Measurements from ENCODE around the gene TYMP. TPM values are rescaled to one million over a fixed set of nuclear protein-coding genes. Genes with fewer than 3 reads are reported as not detected.

TYMP gene
- total RNA-seq, 1 experiment from 2014 or later: 5.9 TPM

DNA sequence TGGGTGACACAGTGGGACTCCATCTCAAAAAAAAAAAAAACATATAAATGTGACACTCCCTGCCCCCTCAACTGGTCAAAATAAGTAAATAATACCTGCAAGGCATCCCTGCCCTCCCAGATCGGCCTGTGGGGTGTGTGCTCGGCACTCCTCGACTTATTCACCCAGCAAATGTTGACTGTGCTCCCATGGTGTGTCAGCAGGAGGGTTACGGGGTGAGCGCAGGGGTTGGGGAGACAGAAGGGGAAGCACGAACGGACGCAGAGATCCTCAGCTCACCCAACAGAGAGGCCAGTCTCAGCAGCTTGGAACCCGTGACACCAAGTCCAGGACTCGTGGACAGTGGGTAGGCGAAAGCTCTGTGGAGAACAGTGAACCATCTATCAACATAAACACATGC is 50.1 kb downstream of the TYMP start:
- Histone ChIP-seq H3K27me3 (ENCODE audit: insufficient read depth, low read depth) (no peaks in the 10 kb centered on the region), H3K4me1 (replicated peaks; ENCODE audit: insufficient read depth) (peaks cover 17% of the 10 kb centered on the region; the same call in 1 of the 2 replicates), H3K9me3 (ENCODE audit: insufficient read depth, low read depth) (no peaks in the 10 kb centered on the region), H3K36me3 (ENCODE audit: low read depth) (peaks cover 7% of the 10 kb centered on the region), H3K27ac (no peak overlapping the region), H3K4me3 (no peak overlapping the region), H3F3A (ENCODE audit: insufficient read depth, low read depth) (peaks cover 25% of the 10 kb centered on the region; the same call in 1 of the 2 replicates), H4K20me1 (ENCODE audit: insufficient read depth) (peaks cover 6% of the 10 kb centered on the region; the same call in 1 of the 2 replicates), H3K79me2 (ENCODE audit: low read depth) (no peaks in the 10 kb centered on the region), H3K4me2 (no peak overlapping the region), H3K9me2 (ENCODE audit: insufficient read depth) (no peaks in the 10 kb centered on the region), H2AFZ (no peak overlapping the region)
- ChIA-PET POLR2A (ENCODE audit: unreplicated experiment) (no interaction called here), CTCF (no interaction called here)
- TF ChIP-seq EZH2 (IDR thresholded peaks at IDR 0.05; ENCODE audit: low read depth): no peak
- TF ChIP-seq, protein P1, sequence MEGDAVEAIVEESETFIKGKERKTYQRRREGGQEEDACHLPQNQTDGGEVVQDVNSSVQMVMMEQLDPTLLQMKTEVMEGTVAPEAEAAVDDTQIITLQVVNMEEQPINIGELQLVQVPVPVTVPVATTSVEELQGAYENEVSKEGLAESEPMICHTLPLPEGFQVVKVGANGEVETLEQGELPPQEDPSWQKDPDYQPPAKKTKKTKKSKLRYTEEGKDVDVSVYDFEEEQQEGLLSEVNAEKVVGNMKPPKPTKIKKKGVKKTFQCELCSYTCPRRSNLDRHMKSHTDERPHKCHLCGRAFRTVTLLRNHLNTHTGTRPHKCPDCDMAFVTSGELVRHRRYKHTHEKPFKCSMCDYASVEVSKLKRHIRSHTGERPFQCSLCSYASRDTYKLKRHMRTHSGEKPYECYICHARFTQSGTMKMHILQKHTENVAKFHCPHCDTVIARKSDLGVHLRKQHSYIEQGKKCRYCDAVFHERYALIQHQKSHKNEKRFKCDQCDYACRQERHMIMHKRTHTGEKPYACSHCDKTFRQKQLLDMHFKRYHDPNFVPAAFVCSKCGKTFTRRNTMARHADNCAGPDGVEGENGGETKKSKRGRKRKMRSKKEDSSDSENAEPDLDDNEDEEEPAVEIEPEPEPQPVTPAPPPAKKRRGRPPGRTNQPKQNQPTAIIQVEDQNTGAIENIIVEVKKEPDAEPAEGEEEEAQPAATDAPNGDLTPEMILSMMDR (conservative IDR thresholded peaks at IDR 0.05): no peak
- DNase-seq: no peak
- intact Hi-C loops (cut with micrococcal nuclease; ENCODE audit: unreplicated experiment): no loop called here
- BruUV-seq (replicated peaks): no TSS peak

DNA sequence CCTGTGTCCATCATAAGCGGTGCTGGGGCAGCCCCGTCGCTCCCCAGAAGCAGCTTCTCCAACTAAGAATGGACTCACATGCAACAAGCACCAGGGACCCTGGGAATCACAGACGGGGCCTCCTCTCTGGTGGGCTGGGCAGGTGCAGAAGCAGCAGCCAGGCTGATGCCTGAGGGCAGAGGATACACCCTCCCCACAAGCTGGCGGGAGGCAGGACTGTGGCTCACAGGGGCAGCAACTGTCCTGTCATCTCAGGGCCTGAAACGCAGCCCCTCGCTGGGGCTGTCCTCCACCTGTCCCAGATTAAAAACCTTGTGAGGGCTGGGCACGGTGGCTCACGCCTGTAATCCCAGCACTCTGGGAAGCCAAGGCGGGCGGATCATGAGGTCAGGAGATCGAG is 51.9 kb downstream of the TYMP start:
- Histone ChIP-seq H3K27ac (no peak overlapping the region), H3K4me2 (no peak overlapping the region), H3F3A (ENCODE audit: insufficient read depth, low read depth) (peaks cover 16% of the 10 kb centered on the region; the same call in 1 of the 2 replicates), H3K4me3 (no peak overlapping the region), H3K27me3 (ENCODE audit: insufficient read depth, low read depth) (no peaks in the 10 kb centered on the region), H3K79me2 (ENCODE audit: low read depth) (peaks cover 17% of the 10 kb centered on the region), H3K4me1 (replicated peaks; ENCODE audit: insufficient read depth) (peaks cover 24% of the 10 kb centered on the region), H3K36me3 (ENCODE audit: low read depth) (peaks cover 2% of the 10 kb centered on the region), H4K20me1 (ENCODE audit: insufficient read depth) (peaks cover 14% of the 10 kb centered on the region), H3K9me2 (ENCODE audit: insufficient read depth) (no peaks in the 10 kb centered on the region), H3K9me3 (ENCODE audit: insufficient read depth, low read depth) (no peaks in the 10 kb centered on the region), H2AFZ (no peak overlapping the region)
- CTCF ChIA-PET: interaction anchor here (0.7 kb wide), 1 partner anchor 16 kb away, joined by 3 read pairs; no protein-coding TSS in a partner anchor
- no peak for DNase-seq
- no peak for TF ChIP-seq EZH2 (IDR thresholded peaks at IDR 0.05; ENCODE audit: low read depth)
- TF ChIP-seq, protein P1 (conservative IDR thresholded peaks at IDR 0.05): no peak
- intact Hi-C loops (cut with micrococcal nuclease; ENCODE audit: unreplicated experiment): no loop called here
- POLR2A ChIA-PET (ENCODE audit: unreplicated experiment): no interaction called here
- no TSS peak for BruUV-seq (replicated peaks)

DNA sequence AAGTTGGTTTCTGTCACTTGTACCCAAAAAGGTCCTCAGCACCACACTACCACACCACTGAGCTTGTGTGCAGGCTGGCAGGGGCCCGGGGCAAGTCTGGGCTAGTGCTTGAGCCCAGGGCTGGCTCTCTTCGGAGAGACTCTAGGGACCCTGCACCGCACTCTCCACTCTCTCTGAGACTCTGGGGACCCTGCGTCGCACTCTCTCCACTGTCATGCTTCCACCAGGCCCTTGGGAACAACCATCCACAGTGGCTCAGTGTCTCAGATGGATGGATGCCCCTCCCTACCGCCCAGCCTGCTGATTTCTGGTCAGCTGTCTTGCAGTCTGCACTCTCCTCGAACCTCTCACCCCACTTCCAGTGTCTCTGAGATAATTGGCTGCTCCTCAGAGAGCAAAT is 52.9 kb downstream of the TYMP start:
- Histone ChIP-seq H3K36me3 (ENCODE audit: low read depth) (no peaks in the 10 kb centered on the region), H2AFZ (no peak overlapping the region), H3K4me1 (replicated peaks; ENCODE audit: insufficient read depth) (peaks cover 25% of the 10 kb centered on the region), H3F3A (ENCODE audit: insufficient read depth, low read depth) (peaks cover 24% of the 10 kb centered on the region; the same call in 1 of the 2 replicates), H4K20me1 (ENCODE audit: insufficient read depth) (peaks cover 24% of the 10 kb centered on the region), H3K4me3 (no peak overlapping the region), H3K4me2 (no peak overlapping the region), H3K9me3 (ENCODE audit: insufficient read depth, low read depth) (no peaks in the 10 kb centered on the region), H3K9me2 (ENCODE audit: insufficient read depth) (no peaks in the 10 kb centered on the region), H3K79me2 (ENCODE audit: low read depth) (peaks cover 28% of the 10 kb centered on the region), H3K27me3 (ENCODE audit: insufficient read depth, low read depth) (no peaks in the 10 kb centered on the region), H3K27ac (no peak overlapping the region)
- no peak for DNase-seq
- no TSS peak for BruUV-seq (replicated peaks)
- CTCF ChIA-PET: no interaction called here
- intact Hi-C loops (cut with micrococcal nuclease; ENCODE audit: unreplicated experiment): no loop called here
- POLR2A ChIA-PET (ENCODE audit: unreplicated experiment): no interaction called here
- no peak for TF ChIP-seq EZH2 (IDR thresholded peaks at IDR 0.05; ENCODE audit: low read depth)
- TF ChIP-seq, protein P1 (conservative IDR thresholded peaks at IDR 0.05): no peak

Other genes starting within 250 kb of the TYMP start
- gene PLXNB2, start 222.4 kb downstream of the TYMP start, total RNA-seq (2021): 250 and 260 TPM in 2 replicates
- 12.1 and 14.3 TPM in 2 replicates for gene DENND6B, start 203.0 kb downstream of the TYMP start, total RNA-seq (2021)
- gene PPP6R2, start 186.7 kb downstream of the TYMP start, total RNA-seq (2021): 49.2 and 51.2 TPM in 2 replicates
- gene SBF1, start 55.0 kb downstream of the TYMP start, total RNA-seq (2021): 85.2 and 104 TPM in 2 replicates
- 7.2 and 10.5 TPM in 2 replicates for gene ADM2, start 48.5 kb downstream of the TYMP start, total RNA-seq (2021)
- gene MIOX, start 43.2 kb downstream of the TYMP start, total RNA-seq (2021): 1.4 and 1.5 TPM in 2 replicates
- 37.3 and 52.2 TPM in 2 replicates for gene LMF2, start 22.3 kb downstream of the TYMP start, total RNA-seq (2021)
- gene NCAPH2, start 21.8 kb downstream of the TYMP start, total RNA-seq (2021): 58.8 and 62.9 TPM in 2 replicates
- 3.0 and 6.1 TPM in 2 replicates for gene SCO2, start 4.4 kb downstream of the TYMP start, total RNA-seq (2021)
- gene KLHDC7B, start 15.9 kb upstream of the TYMP start, total RNA-seq (2021): 0.72 and 4.7 TPM in 2 replicates
- not detected in 2 replicates for gene SYCE3, start 32.9 kb upstream of the TYMP start, total RNA-seq (2021)
- gene CPT1B, start 48.4 kb upstream of the TYMP start, total RNA-seq (2021): 66.2 and 72.2 TPM in 2 replicates
- gene CHKB, start 52.8 kb upstream of the TYMP start, total RNA-seq (2021): 60.0 and 70.4 TPM in 2 replicates
- 0.79 and 0.88 TPM in 2 replicates for gene MAPK8IP2, start 70.8 kb upstream of the TYMP start, total RNA-seq (2021)
- gene ARSA, start 98.1 kb upstream of the TYMP start, total RNA-seq (2021): 16.6 and 23.7 TPM in 2 replicates
- gene SHANK3, start 142.8 kb upstream of the TYMP start, total RNA-seq (2021): 5.8 and 7.6 TPM in 2 replicates
- gene ACR, start 208.2 kb upstream of the TYMP start, total RNA-seq (2021): 0.28 TPM in 1 of 2 replicates, not detected in the other